ENCODE measurements around the gene HHIPL1. TPM values are rescaled to one million over a fixed set of nuclear protein-coding genes. Genes with fewer than 3 reads are reported as not detected.

HHIPL1 gene
- total and polyA plus RNA-seq, 2 of the 8 experiments (the other 6 are each of a cell fraction or from before 2014, with no cell fraction given), result 1.5 to 2.6 TPM

- H3K4me2 ChIP-seq (ENCODE audit: insufficient read depth in 1 of 2, low read depth in 2 of 2, low read length in 2 of 2), result no peak overlapping the region
- no peak overlapping the region for H4K5ac ChIP-seq (ENCODE audit: insufficient read length, low read depth, low read length)
- H3K18ac ChIP-seq (ENCODE audit: extremely low read depth, low read length), result no peak overlapping the region
- peaks cover 0 to 9% (median 3%) of the 10 kb centered on the region in 4 experiments; a peak in 3 of 7 replicates for H3K27me3 ChIP-seq (replicated peaks in 1 of 4; ENCODE audit: control insufficient read depth in 3 of 4, extremely low read depth in 1 of 4, insufficient read depth in 3 of 4, low read length in 3 of 4)
- 91% methylated on average over 5 of the region's 5 CpGs; no CpG with 5 or more reads in 1 of the 2 experiments for WGBS, 2 experiments (ENCODE audit: extremely low coverage in 1 of 2, insufficient coverage in 1 of 2, insufficient read length in 1 of 2, insufficient replicate concordance in 2 of 2, low coverage in 1 of 2, low lambda C conversion rate in 2 of 2, missing lambda C conversion rate in 1 of 2)
- H4K20me1 ChIP-seq (replicated peaks in 1 of 2; ENCODE audit: control insufficient read depth in 1 of 2, insufficient read depth in 2 of 2, low read length in 2 of 2), result peaks cover 0 to 3% of the 10 kb centered on the region in 2 experiments
- no peaks in the 10 kb centered on the region for H3K79me1 ChIP-seq (ENCODE audit: low read depth, low read length)
- H2AK5ac ChIP-seq (ENCODE audit: low read depth, low read length), result no peak overlapping the region; the same call in 1 of the 2 replicates
- no peaks in the 10 kb centered on the region for H3K79me2 ChIP-seq (ENCODE audit: control insufficient read depth in 1 of 2, insufficient read depth in 2 of 2, low read length in 2 of 2)
- CTCF ChIA-PET (ENCODE audit: partially characterized antibody), result interaction anchor here (0.6 to 2.0 kb wide), 7 partner anchors 9 to 158 kb away, joined by 3 to 7 read pairs (median 4); no protein-coding TSS in a partner anchor
- POLR2A ChIA-PET (ENCODE audit: partially characterized antibody), result interaction anchor here (0.7 to 1.2 kb wide), 2 partner anchors 10 to 51 kb away, joined by 3 read pairs; no protein-coding TSS in a partner anchor
- H3K27ac ChIP-seq (ENCODE audit: low read depth, low read length), result no peak overlapping the region
- peaks cover 16% of the 10 kb centered on the region for H3K23me2 ChIP-seq (ENCODE audit: low read depth, low read length)
- no peak overlapping the region for H2AFZ ChIP-seq (ENCODE audit: low read length)
- no peak overlapping the region for H2BK120ac ChIP-seq (replicated peaks; ENCODE audit: low read depth, low read length)
- H3K4ac ChIP-seq (replicated peaks; ENCODE audit: insufficient read length, low read depth, low read length), result no peak overlapping the region
- H4K91ac ChIP-seq (replicated peaks; ENCODE audit: insufficient read length, low read length), result no peak overlapping the region
- H3K23ac ChIP-seq (ENCODE audit: insufficient read length), result no peak overlapping the region
- no peaks in the 10 kb centered on the region for H3K9me3 ChIP-seq (ENCODE audit: insufficient read depth in 2 of 2, low read depth in 1 of 2, low read length in 1 of 2)
- FAIRE-seq (no peak), DNase-seq (ENCODE audit: low read depth in 1 of 2, low spot score in 2 of 2) (no peak)
- H2BK12ac ChIP-seq (ENCODE audit: low read depth, low read length), result no peak overlapping the region
- H2BK5ac ChIP-seq (ENCODE audit: low read depth, low read length), result no peak overlapping the region
- peaks cover 4 to 16% (median 10%) of the 10 kb centered on the region in 4 experiments for H3K4me1 ChIP-seq (replicated peaks in 1 of 4; ENCODE audit: control insufficient read depth in 3 of 4, insufficient read depth in 4 of 4, low read length in 3 of 4)
- no peak overlapping the region for H3K14ac ChIP-seq (ENCODE audit: insufficient read length)
- no peak overlapping the region for H3K4me3 ChIP-seq (ENCODE audit: extremely low read depth in 1 of 4, insufficient read depth in 2 of 4, low read depth in 3 of 4, low read length in 4 of 4)
- no peak overlapping the region for H3K56ac ChIP-seq (replicated peaks; ENCODE audit: insufficient read length, low read depth, low read length)
- H2BK20ac ChIP-seq (ENCODE audit: low read length), result no peak overlapping the region
- no peak overlapping the region for H2BK15ac ChIP-seq (ENCODE audit: low read length)
- no peak overlapping the region for H3K9ac ChIP-seq (replicated peaks in 1 of 4; ENCODE audit: extremely low read depth in 1 of 4, low read depth in 3 of 4, low read length in 3 of 4)
- H3K36me3 ChIP-seq (ENCODE audit: control insufficient read depth in 2 of 4, insufficient read depth in 4 of 4, low read length in 3 of 4), result no peaks in the 10 kb centered on the region
- no peak overlapping the region for H4K8ac ChIP-seq (ENCODE audit: extremely low read depth, insufficient read depth, low read length)
- TF ChIP-seq SP4 (IDR thresholded peaks at IDR 0.05; ENCODE audit: low read length) (no peak), HDAC6 (IDR thresholded peaks at IDR 0.05; ENCODE audit: low read depth, low read length) (no peak), E2F6 (IDR thresholded peaks at IDR 0.05) (no peak), RNF2 (IDR thresholded peaks at IDR 0.05; ENCODE audit: borderline replicate concordance, low read depth, low read length, missing control alignments, poor library complexity, severe bottlenecking) (no peak), GABPA (IDR thresholded peaks at IDR 0.05; ENCODE audit: borderline replicate concordance, insufficient read depth, low read length) (no peak), TAF7 (optimal IDR thresholded peaks at IDR 0.05; ENCODE audit: borderline replicate concordance, low read depth, low read length) (no peak), RBBP5 (IDR thresholded peaks at IDR 0.05; ENCODE audit: borderline replicate concordance, low read depth, low read length) (no peak), KDM4A (IDR thresholded peaks at IDR 0.05; ENCODE audit: low read depth, low read length, severe bottlenecking) (no peak), SUZ12 (IDR thresholded peaks at IDR 0.05; ENCODE audit: low read length) (no peak)
- TF ChIP-seq, protein P1, sequence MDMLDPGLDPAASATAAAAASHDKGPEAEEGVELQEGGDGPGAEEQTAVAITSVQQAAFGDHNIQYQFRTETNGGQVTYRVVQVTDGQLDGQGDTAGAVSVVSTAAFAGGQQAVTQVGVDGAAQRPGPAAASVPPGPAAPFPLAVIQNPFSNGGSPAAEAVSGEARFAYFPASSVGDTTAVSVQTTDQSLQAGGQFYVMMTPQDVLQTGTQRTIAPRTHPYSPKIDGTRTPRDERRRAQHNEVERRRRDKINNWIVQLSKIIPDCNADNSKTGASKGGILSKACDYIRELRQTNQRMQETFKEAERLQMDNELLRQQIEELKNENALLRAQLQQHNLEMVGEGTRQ (IDR thresholded peaks at IDR 0.05; ENCODE audit: low read length), result no peak
Measured at GRCh38 chr14:99656171-99656570, 11.2 kb downstream of the HHIPL1 start.

All from H1 (cell line).